OCI-LY1 (cell line): ENCODE data around the gene SERTAD3.

Experiments used
- EZH2 ChIP-seq: fragments of 200-600 bp; sonication (generic), shearing (Covaris generic); IDR thresholded peaks from 2 replicates; pipeline ENCODE4 v1.8.0; 2017; ENCODE audit warnings: borderline replicate concordance, mixed run types, mild to moderate bottlenecking, antibody characterized with exemption, low read length, moderate library complexity, mixed read lengths
- TF ChIP-seq, protein P1 (sequence below): fragments of 200-600 bp; sonication (generic), shearing (Covaris generic); IDR thresholded peaks from 2 replicates; pipeline ENCODE4 v1.5.1; 2017; ENCODE audit warnings: mild to moderate bottlenecking, antibody characterized with exemption, low read length, moderate library complexity, mixed read lengths

DNA sequence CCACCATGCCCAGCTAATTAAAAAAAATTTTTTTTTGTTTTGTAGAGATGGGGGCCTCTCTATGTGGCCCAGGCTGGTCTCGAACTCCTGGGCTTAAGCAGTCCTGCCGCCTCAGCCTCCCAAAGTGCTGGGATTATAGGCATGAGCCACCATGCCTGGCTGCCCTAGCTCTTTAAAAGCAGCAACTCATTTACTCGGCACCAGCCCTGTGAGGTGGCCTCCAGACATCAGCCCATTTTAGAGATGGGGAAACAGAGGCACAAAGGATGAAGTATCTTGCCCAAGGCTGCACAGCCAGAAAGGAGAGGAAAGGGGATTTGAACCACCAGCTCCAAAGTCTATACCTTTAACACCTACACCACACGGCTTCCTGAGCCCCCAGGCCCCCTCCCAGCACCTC is 31.3 kb downstream of the SERTAD3 start:
- TF ChIP-seq, protein P1, sequence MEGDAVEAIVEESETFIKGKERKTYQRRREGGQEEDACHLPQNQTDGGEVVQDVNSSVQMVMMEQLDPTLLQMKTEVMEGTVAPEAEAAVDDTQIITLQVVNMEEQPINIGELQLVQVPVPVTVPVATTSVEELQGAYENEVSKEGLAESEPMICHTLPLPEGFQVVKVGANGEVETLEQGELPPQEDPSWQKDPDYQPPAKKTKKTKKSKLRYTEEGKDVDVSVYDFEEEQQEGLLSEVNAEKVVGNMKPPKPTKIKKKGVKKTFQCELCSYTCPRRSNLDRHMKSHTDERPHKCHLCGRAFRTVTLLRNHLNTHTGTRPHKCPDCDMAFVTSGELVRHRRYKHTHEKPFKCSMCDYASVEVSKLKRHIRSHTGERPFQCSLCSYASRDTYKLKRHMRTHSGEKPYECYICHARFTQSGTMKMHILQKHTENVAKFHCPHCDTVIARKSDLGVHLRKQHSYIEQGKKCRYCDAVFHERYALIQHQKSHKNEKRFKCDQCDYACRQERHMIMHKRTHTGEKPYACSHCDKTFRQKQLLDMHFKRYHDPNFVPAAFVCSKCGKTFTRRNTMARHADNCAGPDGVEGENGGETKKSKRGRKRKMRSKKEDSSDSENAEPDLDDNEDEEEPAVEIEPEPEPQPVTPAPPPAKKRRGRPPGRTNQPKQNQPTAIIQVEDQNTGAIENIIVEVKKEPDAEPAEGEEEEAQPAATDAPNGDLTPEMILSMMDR, result no peak
- no peak for TF ChIP-seq EZH2
